NB4 (cell line): Measurements from ENCODE around the gene PAPSS2.

ENCODE experiments used
- DNase-seq: peaks from one replicate; pipeline ENCODE4 v3.0.0; 2010; ENCODE audit warnings: low read depth
- H3K4me3 ChIP-seq: one replicate; pipeline ENCODE4 v1.5.1; 2011; ENCODE audit warnings: mild to moderate bottlenecking, low read depth, low read length, moderate library complexity
- MYC ChIP-seq: IDR thresholded peaks from 2 replicates; pipeline ENCODE4 v1.6.1; 2011; ENCODE audit warnings: low read depth, low read length
- POLR2A ChIP-seq: IDR thresholded peaks from 2 replicates; pipeline ENCODE4 v1.6.1; 2011; ENCODE audit warnings: mild to moderate bottlenecking; ENCODE audit not compliant: insufficient read length; ENCODE audit errors: extremely low read depth
- TF ChIP-seq, protein P1 (sequence below): IDR thresholded peaks from 2 replicates; pipeline ENCODE4 v1.6.1; 2011; ENCODE audit warnings: low read depth, low read length
- TF ChIP-seq, protein P2 (sequence below): IDR thresholded peaks from one replicate; pipeline ENCODE4 v1.5.1; 2012; ENCODE audit warnings: low read depth, low read length

The PAPSS2 gene

DNA sequence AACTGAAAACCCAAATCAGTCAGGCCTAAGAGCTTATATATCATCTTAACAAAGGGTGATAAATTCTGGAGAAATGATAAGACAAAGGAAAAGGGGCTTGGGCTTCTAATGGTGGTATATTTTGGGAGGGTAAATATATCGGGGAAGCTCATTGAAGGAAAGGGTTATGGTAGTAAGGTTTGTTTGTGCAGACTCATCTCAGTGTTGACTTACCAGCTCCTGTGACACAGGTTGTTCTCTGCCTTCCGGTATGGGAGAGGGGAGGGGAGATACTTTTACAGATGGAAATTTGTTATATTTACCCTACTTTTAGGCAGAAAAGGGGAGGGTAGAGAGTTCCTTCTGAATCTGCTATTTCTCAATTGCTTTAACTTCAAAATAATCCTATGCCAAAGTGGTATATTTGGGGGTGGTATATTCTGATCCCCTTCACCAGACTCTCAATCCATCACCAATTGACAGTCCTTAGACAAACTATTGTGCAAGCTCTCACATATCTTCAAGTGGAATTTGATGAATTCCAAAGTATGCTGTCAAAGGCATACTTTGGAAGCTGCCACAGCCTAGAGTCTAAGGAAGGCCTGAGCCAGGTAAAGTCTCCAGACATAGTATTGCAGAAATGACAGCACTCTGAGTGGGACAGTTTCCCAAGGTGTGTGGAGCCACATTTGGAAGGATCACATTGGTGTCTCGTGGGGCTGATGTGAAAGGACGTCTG, 13.3 kb upstream of the PAPSS2 start:
- TF ChIP-seq, protein P1, sequence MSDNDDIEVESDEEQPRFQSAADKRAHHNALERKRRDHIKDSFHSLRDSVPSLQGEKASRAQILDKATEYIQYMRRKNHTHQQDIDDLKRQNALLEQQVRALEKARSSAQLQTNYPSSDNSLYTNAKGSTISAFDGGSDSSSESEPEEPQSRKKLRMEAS, result no peak
- TF ChIP-seq, protein P2, sequence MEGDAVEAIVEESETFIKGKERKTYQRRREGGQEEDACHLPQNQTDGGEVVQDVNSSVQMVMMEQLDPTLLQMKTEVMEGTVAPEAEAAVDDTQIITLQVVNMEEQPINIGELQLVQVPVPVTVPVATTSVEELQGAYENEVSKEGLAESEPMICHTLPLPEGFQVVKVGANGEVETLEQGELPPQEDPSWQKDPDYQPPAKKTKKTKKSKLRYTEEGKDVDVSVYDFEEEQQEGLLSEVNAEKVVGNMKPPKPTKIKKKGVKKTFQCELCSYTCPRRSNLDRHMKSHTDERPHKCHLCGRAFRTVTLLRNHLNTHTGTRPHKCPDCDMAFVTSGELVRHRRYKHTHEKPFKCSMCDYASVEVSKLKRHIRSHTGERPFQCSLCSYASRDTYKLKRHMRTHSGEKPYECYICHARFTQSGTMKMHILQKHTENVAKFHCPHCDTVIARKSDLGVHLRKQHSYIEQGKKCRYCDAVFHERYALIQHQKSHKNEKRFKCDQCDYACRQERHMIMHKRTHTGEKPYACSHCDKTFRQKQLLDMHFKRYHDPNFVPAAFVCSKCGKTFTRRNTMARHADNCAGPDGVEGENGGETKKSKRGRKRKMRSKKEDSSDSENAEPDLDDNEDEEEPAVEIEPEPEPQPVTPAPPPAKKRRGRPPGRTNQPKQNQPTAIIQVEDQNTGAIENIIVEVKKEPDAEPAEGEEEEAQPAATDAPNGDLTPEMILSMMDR, result no peak
- no peak for TF ChIP-seq MYC
- TF ChIP-seq POLR2A, result no peak
- no peak for DNase-seq
- H3K4me3 ChIP-seq, result no peak overlapping the region

DNA sequence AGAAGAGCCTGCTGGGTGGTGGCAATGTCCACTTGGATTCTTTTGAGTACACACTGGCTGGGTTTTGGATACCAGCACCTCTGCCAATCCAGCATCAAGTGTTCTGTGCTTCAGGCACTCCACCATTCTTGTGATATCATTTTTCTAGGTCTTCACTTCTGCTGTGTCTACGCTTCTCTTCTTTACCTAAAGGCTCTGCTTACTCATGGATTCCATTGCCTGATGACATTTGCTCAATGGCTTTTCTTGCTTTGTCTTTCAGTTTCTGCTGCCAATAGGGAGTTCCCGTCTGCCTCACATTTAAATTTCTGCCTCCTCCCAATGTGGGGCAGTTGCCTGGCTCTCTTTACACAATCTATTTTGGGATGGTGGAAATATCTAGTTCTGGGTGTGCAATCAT, 12.7 kb upstream of the PAPSS2 start:
- H3K4me3 ChIP-seq, result no peak overlapping the region
- no peak for DNase-seq
- TF ChIP-seq, protein P2, result no peak
- TF ChIP-seq, protein P1, result no peak
- TF ChIP-seq POLR2A (no peak), MYC (no peak)

DNA sequence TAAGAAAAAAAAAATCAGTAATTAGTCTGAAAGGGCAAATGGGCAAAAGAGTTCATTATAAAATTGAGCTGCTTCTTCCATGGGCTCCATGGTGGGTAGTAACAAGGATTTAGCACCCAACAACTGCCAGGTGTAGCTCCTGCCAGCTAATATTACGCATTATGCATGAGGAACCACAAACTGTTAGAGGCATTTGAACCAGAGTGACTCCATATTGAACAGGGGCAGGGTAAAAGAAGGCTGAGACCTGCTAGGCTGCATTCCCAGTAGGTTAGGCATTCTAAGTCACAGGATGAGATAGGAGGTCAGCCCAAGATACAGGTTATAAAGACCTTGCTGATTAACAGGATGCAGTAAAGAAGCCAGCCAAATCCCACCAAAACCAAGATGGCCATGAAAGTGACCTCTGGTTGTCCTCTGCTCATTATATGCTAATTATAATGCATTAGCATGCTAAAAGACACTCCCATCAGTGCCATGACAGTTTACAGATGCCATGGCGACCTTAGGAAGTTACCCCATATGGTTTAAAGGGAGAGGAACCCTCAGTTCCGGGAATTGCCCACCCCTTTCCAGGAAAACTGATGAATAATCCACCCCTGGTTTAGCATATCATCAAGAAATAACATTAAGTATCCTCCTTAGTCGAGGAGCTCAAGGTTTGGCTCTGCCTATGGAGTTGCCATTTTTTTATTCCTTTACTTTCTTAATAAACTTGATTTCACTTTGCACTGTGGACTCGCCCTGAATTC, 8.7 kb upstream of the PAPSS2 start:
- no peak overlapping the region for H3K4me3 ChIP-seq
- DNase-seq, result no peak
- no peak for TF ChIP-seq POLR2A
- TF ChIP-seq, protein P1, result no peak
- no peak for TF ChIP-seq MYC
- TF ChIP-seq, protein P2, result no peak

DNA sequence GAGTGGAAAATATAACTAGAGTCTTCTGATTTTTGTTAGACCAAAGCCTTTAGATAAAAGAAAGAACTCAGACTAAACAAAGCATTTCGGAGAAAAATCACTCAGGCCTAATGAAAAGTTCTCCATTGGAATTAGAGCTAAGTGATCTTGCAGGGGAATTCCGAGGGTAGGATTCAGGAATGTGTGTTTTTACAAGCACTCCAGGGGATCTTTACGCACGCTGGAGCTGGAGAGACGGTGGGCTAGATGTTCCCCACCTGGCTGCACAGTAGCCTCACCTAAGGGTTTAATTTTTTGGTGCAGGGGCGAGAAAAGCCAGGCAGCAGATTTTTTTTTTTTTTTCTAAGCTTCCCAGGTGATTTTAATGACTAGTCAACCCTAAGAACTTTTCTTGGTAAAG, 7.9 kb upstream of the PAPSS2 start:
- no peak for DNase-seq

DNA sequence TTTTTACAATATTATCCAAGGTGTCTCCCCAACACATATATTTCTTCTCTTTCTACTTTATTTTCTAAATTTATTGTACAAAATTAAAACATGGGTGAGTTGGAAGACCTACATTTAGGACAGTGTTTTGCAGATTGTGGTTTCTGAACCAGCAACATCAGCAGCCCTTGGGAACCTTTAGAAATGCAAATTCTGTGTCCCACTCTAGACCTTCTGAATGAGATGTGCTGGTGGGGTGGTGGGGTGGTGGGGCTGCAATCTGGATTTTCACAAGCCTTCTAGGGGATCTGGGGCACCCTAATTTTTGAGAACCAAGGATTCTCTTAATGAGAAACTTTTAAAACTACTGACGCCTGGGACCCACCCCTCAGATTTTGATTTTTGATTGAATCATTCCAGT, 7.4 kb upstream of the PAPSS2 start:
- no peak for DNase-seq
- no peak for TF ChIP-seq MYC
- H3K4me3 ChIP-seq, result no peak overlapping the region

More for the DNA sequence above, 7.9 kb upstream of the PAPSS2 start:
- no peak overlapping the region for H3K4me3 ChIP-seq
- TF ChIP-seq, protein P2, result no peak
- TF ChIP-seq, protein P1, result no peak
- TF ChIP-seq POLR2A, result no peak
- TF ChIP-seq MYC, result no peak

DNA sequence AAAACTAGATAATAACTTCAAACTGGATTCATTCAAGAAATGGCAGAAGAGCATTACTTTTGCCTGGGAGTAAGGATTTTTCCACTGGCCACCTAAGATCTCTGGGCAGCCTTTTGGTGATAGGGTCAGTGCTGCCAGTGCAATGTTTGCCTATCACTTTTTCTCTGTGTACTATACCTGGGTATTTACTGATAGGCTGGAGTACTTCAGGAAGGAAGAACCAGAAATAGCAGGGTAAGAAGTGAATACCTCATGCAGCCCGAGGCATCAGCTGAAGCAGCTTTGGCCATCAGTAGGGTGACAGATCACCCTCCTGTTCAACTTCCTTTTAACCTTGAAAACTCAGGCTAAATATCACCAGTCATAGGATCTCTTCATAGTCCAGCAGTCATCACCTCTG, 5.5 kb upstream of the PAPSS2 start:
- TF ChIP-seq POLR2A (no peak), MYC (no peak)
- no peak overlapping the region for H3K4me3 ChIP-seq

DNA sequence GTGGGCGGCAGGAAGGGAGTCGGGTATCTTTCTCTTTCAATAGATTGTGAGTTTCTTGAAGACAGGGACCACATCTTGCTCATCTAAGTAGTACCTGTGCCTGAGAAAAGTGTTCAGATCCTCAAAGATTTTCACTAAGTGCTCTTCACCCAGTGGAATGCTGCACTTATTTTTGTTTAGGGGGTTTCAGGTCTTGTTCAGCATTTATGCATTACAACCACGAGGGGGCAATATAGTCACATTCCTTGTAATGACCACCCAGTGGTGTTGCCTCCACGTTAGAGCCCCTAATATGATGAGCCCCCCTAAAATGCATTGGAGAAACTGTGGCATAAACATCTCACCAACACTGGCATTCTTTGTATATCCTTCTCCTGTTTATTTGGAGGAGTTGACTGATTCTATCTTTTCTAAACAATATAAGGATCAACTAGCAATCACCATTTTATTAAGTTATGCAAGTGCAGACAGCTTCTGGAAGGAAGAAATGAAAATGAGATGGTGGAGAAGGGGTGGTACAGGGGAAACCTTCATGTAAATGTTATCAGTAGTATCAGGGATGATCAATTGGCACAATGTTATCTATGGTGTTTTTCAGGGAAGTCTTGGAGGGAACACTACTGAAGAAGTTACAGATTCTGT, 3.1 kb upstream of the PAPSS2 start:
- no peak overlapping the region for H3K4me3 ChIP-seq
- DNase-seq, result peak; percentile 65
- TF ChIP-seq, protein P1, result peak; percentile 39; the same call in 1 of the 2 replicates
- TF ChIP-seq POLR2A (no peak), MYC (no peak)
- TF ChIP-seq, protein P2, result peak; percentile 58

More for the DNA sequence above, 5.5 kb upstream of the PAPSS2 start:
- DNase-seq, result no peak
